GM21515 (cell line): ENCODE data around the gene ZNG1C.
"Not testable (repeated sequence)": the region's sequence is repeated elsewhere in the genome, so short reads cannot be mapped to it uniquely, and the experiment has no call there.

Experiments
- ATAC-seq: cut with Tn5 transposase; IDR thresholded peaks from one replicate; pipeline ENCODE4 v1.9.1; 2021; ENCODE audit not compliant: unreplicated experiment

Gene ZNG1C

DNA sequence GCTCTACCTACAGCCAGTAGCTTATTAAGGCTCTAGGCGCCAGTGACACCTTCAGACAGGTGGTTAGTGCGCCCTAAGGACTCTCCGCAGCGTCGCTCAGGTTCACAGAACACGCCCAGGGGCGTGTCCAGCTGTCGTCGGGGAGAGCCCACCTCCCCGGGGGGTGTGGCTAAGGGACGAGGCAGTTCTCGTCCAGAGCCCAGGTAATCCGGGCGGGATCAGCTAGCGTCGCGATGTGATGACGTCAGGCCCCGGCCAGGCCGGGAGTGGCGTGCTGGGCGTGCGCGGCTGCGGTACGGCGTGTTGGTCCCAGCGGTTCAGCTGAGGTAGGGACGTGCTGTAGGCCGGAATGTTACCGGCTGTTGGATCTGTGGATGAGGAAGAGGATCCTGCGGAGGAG lies at the start of gene ZNG1C:
ZNG1C (plus strand) TSS at position 301 of the 400 bp plus-strand sequence; CDS start at position 350, 49 bp downstream.
- ATAC-seq = not testable (repeated sequence)

DNA sequence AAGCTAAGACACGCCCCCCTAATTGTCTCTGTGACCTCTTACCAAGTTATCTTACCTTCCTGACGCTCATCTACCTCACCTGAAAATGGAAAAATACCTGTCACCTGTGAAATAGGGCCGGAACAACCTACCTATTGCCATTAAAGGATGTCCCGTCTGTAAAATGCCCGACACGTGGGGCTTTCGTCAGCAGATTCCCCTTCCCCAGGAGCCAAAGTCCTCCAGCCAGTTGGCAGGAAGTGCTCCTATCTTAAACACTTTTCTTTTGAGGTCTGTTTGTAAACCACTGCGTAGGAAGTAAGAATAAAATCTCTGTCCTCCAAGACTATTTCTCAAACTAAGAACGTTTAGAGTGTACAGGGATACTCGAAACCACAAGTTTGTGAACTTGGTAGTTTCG lies 654 bp downstream of the ZNG1C start:
- not testable (repeated sequence) for ATAC-seq

DNA sequence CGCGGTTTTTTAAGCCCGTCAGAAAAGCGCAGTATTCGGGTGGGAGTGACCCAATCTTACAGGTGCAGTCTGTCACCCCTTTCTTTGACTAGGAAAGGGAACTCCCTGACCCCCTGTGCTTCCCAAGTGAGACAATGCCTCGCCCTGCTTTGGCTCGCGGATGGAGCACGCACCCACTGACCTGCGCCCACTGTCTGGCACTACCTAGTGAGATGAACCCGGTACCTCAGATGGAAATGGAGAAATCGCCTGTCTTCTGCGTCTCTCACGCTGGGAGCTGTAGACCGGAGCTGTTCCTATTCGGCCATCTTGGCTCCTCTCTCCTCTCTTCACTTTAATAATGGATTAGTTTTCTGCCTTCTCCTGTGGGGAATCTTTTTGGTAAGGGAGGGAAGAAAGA lies 39.3 kb downstream of the ZNG1C start:
- ATAC-seq = not testable (repeated sequence)

DNA sequence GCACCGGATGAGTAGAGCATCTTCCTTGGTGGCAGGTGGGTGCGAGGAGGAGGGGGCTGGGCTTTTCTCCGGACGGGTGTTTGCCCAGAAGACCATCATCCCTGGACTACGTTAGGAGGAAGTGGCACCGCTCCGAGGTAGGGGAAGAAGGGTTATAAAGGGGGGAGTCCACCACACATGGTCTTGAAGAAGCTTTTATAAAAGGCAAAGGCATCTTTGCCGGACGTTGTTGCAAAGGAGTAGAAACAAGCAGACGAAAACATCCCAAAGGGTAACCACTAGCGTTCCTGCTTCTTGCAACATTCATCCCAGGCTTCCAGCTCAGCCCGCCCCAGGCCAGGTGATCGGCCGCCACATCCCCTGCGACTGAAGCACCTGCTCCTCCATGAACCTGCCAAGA lies 60.8 kb downstream of the ZNG1C start, which contains the start of gene FOXD4L3:
FOXD4L3 (plus strand) TSS at position 301 of the 400 bp plus-strand sequence; CDS start at position 386, 85 bp downstream.
- ATAC-seq = not testable (repeated sequence)

DNA sequence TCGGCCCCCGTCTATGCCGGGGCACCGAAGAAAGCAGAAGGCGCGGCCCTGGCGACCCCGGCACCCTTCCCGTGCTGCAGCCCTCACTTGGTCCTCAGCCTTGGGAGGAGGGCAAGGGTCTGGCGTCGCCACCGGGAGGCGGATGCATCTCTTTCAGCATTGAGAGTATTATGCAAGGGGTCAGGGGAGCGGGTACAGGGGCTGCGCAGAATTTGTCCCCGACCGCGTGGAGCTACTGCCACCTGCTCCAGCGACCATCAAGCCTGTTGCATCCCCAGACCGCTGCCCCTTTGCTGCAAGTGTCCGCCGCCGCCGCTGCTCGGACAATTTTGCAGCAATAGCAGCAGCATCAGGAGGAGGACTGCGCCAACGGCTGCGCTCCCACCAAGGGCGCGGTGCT lies 62.0 kb downstream of the ZNG1C start:
- ATAC-seq = not testable (repeated sequence)

DNA sequence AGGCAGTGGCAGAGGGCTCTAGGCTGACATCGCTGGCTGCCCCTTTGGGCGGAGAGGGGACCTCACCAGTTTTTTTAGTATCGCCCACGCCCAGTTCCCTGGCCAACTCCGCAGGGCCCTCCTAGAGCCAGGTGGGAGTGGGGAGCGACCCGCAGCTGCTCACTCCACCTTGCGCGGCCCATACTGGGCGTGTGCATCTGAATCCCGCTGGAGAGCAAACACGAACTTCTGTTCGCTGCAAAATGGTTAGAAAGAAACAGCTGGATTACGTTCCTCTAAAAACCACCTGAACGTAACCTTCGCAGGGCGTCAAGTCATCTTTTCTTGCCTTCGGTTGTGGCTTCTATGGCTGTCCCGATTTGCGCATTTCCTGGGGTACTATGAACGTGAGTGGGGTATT lies 62.4 kb downstream of the ZNG1C start:
- ATAC-seq = not testable (repeated sequence)

DNA sequence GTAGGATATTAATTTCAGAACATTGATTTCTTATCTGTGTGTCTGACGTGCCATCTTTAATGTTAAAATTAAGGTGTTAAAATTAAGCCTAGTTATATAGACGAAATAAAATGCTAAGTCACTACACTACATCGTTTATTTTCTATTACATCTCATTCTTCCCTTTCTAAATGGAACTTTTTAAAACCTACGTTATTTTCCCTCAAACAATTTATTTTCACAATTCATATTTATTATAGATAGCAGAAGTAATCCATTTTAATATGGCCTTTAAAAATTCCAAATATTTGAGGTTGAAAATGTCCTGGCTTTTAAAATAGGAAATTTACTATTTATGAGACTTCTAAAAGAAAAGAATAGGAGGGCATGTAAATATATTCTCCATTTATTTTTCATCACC lies 63.0 kb downstream of the ZNG1C start:
- ATAC-seq = not testable (repeated sequence)

DNA sequence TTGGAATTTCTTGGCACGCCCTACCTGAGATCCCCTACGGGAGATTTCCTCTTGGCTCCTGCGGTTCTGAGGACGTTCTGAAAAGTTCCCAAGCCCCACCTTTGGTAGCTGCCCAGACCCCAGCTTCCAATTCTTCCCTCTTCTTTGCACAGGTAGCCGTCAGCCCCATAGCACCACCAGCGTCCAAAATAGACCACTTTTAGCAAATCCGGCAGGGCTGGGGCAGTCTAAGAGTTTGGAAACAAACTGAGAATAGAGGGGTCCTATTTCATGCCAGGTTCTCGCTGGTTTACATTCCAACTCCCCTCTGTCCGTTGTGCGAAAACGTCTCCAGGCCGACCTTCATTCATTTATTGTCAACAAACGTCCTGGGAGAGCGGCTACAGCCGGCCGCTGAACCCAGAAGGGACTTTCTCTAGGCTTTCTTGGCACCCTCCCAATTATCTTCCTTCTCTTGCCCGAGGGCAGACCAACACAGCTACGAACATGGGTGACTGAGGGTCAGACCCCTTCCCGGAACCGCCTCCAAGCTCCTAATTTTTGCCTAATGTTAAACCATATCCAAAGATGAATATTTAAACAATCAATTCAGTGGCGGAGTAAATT lies 64.0 kb downstream of the ZNG1C start:
- not testable (repeated sequence) for ATAC-seq

DNA sequence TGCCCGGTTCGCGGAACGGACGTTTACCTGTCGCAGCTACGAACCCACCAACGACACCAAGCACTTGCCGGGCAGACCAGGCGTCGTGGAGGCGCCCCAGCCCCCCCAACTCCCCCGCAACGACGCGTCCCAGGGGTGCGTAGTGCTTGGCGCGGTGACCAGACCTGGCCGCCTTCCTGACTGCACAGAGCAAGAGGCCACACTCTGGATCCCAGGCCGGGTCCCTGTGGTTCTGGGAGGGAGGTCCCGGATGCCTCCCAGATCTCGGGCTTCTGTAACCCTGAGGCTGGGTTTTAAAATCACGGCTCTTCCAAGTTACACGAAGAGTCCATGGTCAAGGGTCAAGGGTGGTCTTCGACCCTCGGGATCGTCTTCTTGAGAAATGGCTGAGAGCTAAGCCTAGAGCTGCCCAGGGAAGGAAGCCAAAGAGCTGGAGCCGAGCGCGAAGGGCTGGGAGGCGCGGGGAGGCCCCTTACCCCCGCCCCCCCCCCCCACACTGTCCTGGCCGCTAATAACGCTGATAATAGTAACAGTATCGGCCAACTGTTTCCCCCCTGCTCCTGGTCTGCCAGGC lies 64.7 kb downstream of the ZNG1C start:
- ATAC-seq = not testable (repeated sequence)

DNA sequence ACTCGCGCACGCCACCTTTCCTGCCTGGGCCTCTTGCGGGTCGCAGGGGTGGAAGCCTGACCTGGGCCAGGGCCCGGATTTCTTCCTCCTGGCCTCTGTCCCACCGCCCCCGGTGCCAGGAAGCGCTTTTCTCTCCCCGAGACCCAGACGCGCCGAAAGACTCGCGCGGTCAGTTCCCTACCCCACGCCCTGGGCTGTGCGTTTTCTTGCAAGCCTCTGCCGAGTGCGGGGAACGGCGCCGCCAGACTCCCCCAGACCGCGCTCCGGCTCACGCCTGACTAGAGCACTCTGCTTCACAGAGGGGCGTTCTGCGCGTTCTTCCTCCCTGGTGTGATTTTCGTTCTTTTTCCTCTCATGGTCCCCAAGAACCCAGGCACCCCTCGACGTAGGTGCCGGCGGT lies 65.3 kb downstream of the ZNG1C start:
- ATAC-seq = not testable (repeated sequence)

DNA sequence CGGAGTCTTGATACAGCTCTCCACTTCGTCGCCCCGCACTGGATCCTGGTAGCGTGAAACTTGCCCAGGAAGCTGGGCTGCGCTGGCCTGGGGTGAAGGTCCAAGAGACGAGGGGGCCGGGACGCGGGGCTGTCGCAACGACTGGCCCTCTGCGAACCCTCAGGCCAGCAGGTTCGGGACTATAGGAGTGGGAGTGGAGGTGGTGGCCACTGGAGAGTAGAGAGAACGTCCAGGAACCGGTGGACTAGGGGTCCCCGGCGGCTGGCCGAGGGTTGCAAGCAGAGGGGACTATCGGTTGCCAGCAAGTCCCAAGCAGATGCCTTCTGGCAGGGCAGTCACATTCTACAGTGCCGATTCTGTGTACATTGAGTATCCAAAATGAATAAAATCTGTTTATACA lies 65.9 kb downstream of the ZNG1C start:
- ATAC-seq = not testable (repeated sequence)

DNA sequence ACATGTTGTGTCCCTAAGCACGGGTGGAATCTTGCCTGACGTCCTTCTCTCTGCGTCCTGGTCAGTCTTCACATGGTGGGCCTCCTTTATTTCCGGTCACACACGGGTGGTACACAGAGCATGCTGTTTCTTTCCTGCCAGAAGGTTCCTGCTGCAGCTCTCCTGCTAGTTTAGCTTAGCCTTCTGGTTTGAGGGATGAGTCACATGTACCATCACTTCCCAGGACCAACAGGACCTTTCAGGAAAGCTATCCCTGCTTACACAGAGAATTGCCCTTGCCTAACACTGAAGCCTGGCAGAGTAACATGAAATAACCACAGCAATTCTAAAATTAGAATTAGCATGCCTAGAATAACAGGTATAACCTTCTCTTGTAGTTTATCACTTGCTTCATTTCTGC lies 69.4 kb downstream of the ZNG1C start:
- not testable (repeated sequence) for ATAC-seq

DNA sequence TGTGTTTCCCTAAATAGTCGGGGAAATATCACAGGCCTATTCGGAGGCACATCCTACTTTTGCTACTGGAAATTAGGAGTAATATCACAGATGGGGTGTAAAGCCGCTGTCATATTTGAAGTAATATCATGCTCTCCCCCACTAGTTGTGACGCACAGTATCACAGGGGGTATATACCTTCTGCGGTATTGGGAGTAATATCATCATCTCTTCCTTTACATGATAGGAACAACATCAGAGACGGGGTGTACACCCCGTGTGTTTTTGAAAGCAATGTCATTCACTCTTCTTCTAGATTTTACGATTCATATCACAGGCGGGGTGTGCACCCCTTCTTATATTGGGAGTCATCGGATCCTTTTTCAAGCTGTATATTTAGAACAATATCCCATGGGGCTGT lies 76.4 kb downstream of the ZNG1C start:
- ATAC-seq = not testable (repeated sequence)

DNA sequence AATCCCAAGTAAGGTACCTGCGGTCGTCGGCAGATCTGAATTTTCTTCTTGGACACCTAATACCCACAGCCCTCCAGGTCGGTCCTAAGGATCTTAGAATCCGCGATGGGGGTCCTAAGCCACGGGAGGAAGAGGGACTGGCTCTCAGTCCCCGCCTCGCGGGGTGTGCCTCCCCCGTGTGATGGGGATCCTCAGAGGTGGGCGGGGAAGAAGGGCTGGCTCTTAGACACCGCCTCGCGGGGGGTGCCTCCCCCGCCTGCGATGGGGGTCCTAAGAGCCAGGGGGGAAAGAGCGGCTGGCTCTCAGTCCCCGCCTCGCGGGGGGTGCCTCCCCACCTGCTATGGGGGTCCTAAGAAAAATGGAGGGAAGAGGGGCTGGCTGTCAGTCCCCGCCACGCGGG lies 82.0 kb downstream of the ZNG1C start:
- ATAC-seq = not testable (repeated sequence)

DNA sequence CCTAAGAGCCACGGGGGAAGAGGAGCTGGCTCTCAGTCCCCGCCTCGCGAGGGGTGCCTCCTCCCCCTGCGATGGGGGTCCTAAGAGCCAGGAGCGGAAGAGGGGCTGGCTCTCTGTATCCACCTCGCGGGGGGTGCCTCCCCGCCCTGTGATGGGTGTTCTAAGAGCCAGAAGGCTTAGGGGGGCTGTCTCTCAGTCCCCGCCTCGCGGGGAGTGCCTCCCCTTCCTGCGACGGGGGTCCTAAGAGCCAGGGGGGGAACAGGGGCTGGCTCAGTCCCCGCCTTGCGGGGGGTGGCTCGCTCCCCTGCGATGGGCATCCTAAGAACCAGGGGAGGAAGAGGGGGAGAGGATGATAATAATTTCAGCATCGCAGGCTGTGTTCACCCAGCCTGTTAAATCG lies 82.7 kb downstream of the ZNG1C start:
- ATAC-seq = not testable (repeated sequence)

DNA sequence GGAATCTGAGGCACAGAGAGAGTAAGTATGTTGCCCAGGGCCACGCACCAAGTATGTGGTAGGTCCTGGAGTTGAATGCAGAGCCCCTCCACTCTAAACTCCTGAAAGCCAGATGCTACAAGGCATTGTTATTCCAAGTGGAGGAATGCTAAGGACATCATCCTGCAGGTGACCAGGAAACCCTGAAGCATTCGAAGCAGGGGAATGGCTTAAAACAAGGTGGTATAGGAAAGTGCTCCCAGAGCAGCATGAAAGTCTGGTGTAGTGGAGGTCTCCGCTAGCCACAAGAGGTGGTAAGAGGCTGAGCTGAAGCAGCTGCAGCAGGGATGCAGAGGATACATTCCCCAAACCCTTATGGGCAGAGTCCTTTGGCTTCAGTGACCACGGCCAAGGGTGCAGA lies 87.3 kb downstream of the ZNG1C start:
- not testable (repeated sequence) for ATAC-seq

DNA sequence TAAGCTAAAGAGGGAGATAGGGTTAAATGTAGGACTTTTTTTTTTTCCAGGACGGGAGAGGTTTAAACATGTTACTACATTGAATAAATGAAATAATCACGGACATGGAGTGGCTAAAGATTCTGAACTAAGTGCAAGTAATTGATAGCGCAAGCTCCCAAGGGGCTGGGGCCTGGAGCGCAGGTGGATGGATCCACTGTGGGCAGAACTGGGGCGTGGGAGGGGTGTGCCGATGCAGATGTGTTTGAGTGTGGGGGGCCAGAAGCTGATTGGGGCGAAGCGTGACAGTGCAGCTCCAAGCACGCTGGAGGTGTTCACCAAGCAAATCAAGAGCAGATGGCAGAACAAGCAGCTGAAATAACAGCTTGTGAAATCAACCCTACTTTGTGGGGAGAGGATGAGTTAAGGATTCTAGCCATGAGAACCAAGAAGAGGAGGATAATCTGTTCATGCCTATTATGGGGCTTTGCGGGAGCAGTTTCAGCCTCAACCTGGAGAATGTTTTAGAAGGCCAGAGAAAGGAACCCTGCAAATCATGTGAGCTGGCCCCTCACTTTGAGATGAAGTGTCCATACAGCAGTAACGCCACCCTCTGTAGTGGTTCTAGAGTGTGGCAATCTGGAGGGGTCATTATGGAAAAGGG lies 88.9 kb downstream of the ZNG1C start:
- ATAC-seq = not testable (repeated sequence)

DNA sequence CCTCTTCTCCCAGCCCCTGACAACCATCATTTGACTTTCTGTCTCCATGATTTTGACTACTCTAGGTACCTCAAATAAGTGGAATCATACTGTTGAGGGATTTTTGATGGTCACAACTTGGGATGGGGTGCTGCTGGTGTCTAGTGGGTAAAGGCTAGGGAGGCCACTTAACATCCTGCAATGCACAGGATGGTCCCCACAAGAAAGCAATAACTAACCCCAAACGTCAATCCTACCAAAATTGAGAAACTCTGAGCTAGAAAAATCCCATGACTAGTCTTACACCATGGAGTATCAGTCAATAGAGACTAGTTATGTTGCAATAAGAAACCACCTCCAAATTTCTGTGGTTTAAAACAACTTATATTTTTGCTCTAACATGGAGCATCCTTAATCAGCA lies 90.3 kb downstream of the ZNG1C start:
- ATAC-seq = not testable (repeated sequence)

DNA sequence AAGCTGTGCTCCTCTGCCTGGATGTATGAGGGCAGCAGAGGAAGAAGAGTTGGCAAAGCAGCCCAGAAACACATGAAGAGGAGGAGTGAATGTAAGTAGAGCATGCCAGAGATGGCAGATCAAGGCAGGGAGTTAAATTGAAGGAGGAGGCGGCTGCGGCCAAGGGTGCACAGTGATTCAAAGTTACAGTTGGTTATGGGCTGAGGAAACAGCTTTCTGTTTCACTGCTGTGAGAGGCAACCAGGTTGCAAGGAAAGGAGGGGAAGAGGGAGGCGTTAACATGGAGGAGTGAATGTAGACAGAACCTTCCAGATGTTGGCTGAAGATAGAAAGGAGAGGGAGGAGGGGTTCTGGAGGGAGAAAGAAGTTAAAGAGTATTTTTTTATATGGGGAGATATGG lies 94.2 kb downstream of the ZNG1C start:
- ATAC-seq = not testable (repeated sequence)

DNA sequence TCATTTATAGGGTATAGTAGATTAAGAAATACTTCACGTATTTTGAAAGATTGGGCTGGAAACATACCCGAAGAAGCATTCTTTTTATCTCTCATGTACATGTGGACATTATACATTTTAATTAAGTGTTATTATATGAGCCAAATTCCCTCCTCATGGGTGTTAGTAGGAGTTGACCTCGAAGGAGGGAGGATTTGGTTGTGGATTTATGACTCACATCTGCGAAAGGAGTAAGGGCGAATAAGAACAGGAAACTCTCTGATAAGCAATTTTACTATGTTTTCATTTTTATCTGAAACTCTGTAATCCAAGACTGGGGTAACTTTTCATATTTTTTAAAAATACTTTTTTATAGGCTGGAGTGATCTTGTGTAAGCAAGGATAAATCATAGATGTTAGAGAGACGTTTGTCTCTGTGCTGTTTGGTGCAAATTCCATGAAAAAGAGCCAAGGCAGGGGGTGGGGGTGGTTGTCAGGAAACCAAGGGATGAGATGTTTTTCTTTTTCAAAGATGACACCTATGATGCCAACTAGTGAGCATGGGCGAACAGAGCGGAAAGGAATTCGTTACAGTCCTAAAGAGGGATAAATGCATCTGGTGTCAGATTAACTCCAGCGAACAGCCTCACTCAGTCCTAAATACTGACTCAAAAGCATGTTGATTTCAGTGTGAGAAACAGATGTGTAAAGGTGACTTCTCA lies 95.0 kb downstream of the ZNG1C start:
- not testable (repeated sequence) for ATAC-seq

DNA sequence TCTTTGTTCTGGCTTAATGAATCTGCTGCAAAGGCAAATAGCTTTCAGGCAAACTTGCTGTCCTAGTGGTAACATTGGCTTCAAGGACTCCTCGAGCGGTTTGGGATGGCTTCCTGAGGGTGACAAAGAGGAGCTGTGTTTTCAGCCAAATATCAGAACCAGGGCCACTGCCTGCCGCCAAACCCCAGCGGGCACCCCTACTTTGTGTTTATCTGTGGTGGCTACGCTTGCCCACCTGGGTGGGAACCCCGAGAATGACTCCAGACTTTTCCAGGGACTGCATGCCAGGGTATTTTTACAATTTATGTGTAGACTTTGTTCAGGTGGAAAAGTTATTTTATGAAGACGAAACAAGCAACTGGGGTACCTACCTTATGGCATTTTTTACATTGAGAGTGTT lies 96.2 kb downstream of the ZNG1C start:
- ATAC-seq = not testable (repeated sequence)
